GM04503 (cell line): ENCODE data around the gene IP6K2.
"Not testable (repeated sequence)": the region's sequence is repeated elsewhere in the genome, so short reads cannot be mapped to it uniquely, and the experiment has no call there.

Source experiments
- DNase-seq: peaks from one replicate; pipeline ENCODE4 v3.0.0-alpha.2; 2012; ENCODE audit warnings: low read depth

IP6K2 gene

DNA sequence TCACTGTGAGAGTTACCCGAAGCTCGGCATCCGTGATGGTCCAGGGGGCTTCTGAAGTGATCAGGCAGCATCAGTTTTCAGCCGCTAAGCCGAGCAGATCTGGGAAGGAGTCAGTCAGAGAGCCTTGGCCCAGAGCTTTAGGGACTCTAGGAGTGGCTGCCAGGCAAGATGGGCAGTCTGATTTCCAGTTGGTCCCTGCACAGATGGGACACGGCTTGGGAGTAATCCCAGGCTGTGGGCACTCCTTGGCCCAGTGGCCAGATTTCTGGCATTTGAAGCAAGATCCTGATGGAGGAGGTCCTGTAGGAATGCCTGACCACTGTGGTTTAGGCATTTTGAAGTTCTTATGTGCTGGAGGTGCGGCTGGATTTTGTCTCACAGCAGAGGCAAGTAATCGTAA lies 10.5 kb upstream of the IP6K2 start:
- DNase-seq, result no peak

GRCh38 chr3:48725185-48725855 lies 8.3 kb upstream of the IP6K2 start:
- DNase-seq, result not testable (repeated sequence)

DNA sequence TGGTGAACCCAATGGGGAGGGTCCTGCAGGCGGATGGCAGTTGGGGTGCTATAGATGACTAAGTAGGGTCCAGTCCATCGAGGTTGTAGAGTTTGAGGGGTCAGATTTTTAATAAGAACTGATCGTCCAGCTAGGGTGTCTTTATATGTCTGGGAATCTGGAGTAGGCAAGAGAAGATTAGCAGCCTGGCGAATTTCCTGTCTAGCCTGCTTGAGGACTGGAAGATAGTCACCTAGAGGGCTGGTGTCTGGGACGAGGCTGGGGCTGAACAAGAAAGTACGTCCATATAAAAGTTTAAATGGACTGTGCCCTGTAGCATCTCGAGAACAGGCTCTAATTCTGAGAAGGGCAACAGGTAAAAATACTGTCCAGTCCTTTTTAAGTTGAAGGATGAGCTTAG lies 6.7 kb upstream of the IP6K2 start:
- DNase-seq, result no peak

DNA sequence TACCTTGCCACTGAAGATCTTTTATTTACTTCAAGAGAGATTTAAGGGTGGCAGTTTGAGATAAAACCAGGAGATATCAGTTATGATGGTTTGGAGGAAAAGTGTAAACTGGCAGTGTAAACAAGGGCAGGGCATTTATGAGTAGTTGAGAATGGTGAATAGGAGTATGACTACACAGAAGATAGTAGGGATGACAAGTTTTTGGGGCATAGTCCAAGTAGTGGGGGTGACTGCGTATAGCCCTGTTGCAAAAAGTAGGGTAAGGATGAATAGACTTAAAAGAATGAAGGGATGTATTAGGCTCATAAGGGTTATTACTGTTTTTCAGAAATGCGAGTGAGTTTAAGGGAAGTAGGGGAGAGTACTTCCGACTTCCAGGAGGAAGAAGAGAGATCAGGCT lies 6.3 kb upstream of the IP6K2 start:
- DNase-seq, result not testable (repeated sequence)

- no peak for DNase-seq
Observed at GRCh38 chr3:48716508-48716981, 476 bp downstream of the IP6K2 start.

GRCh38 chr3:48715174-48715800 lies 1.7 kb downstream of the IP6K2 start:
- peak; percentile 55 for DNase-seq

- no peak for DNase-seq
Observed at GRCh38 chr3:48711727-48712126, 5.3 kb downstream of the IP6K2 start.

- no peak for DNase-seq
Observed at GRCh38 chr3:48709051-48709461, 8.0 kb downstream of the IP6K2 start.

- DNase-seq, result peak; percentile 35
Observed at GRCh38 chr3:48708481-48708889, 8.5 kb downstream of the IP6K2 start.

DNA sequence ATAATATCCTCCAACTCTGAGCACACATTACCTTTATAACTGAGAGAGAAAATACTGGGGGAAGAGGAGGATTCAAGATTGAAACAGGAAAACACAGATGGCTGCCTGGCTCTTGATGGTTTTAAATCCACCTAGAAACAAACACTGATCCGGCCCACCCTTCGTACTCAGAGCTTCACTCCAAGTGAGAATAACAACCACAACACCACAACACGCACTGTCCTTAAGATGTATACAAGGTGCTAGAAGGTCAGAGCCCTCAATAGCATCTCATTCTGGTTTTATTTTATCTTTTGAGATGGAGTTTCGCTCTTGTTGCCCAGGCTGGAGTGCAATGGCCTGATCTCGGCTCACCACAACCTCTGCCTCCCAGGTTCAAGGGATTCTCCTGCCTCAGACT lies 9.9 kb downstream of the IP6K2 start:
- no peak for DNase-seq

DNA sequence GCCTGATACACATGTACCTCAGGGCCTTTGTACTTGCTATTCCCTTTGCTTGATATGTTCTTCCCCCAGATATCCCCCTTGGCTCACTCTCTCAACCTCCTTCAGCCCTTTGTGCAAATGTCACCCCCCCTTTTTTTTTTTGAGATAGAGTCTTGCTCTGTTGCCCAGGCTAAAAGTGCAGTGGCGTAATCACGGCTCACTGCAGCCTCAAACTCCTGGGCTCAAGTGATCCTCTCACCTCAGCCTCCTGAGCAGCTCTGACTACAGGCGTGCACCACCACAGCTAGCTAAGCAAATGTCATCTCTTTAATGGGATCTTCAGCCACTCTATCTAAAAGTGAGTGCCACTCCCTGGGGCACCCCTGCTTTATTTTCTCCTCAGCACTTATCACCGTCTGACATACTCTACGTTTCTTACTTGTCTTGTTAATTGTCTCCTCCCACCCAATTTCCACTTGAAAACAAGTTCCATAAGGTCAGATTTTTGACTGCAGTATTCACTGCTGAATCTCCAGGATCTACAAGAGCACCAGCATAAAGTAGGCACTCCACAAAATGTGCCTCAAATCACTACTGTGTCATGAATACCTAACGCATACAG lies 14.6 kb downstream of the IP6K2 start:
- no peak for DNase-seq

- no peak for DNase-seq
Observed at GRCh38 chr3:48700731-48701405, 16.2 kb downstream of the IP6K2 start.

DNA sequence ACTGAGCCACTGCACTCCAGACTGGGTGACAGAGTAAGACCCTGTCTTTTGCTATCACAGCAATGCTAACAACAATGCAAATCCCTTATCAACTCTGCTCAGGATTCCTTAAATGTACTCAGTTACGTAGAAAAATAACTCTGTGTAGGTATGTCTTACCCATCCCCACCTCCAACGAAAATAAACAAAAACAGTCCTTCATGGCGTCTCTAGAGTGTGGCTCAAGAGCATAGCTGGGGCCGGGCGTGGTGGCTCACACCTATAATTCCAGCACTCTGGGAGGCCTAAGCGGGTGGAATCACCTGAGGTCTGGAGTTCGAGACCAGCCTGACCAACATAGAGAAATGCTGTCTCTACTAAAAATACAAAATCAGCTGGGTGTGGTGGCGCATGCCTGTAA lies 18.1 kb downstream of the IP6K2 start:
- no peak for DNase-seq

GRCh38 chr3:48697952-48698351 lies 19.1 kb downstream of the IP6K2 start:
- DNase-seq, result no peak

DNA sequence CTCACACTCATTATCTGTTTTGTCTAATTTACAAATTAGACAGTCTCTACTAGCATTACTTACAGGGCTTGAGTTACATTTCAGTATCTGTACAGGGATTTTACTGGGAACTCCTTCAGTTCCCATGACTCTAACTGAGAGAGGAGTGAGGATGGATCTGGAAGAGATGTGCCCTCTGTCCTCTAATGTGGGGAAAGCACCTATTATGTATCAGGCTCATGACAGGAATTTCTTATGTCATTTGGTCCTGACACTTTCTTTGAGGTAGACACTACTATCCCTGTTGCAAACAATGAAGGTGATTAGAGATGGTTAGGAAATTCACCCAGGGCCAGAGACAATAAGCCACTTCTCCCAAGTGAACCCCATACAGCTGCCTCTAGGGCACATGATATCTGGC lies 20.4 kb downstream of the IP6K2 start:
- no peak for DNase-seq

DNA sequence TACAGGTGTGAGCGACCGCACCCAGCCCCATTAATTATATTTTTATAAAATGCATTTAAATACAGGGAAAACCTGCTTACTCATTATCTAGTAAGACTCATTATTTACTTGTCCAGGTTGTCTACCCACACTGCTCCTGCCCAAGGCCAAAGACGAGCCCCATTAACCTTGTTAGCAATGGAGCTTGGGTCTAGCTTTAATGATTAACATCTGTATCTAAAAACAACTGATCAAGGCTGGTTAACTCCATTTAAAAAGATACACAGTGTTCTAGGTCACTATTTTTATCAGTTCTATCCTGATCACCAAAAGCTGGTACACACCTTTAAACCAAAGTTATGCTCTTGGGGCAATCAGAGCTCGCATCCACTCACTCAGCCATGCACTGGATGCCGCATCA lies 20.9 kb downstream of the IP6K2 start:
- no peak for DNase-seq

DNA sequence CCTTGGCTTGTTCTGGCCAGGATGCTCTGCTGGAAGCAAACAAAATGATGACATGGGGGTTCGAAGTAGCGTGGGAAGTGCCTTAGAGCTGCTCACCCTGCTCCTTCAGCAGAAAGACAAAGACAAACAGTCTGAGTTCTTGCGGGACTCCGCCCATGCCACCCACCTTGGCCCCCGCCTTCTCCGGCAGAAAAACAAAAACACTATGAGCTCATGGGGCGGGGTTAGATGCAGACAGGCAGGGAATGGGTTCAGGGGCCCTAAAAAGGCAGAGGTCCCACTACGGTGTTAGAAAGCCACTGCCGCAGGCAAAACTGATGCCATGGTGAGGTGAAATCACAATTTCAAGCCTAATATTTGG lies 21.6 kb downstream of the IP6K2 start:
- no peak for DNase-seq

DNA sequence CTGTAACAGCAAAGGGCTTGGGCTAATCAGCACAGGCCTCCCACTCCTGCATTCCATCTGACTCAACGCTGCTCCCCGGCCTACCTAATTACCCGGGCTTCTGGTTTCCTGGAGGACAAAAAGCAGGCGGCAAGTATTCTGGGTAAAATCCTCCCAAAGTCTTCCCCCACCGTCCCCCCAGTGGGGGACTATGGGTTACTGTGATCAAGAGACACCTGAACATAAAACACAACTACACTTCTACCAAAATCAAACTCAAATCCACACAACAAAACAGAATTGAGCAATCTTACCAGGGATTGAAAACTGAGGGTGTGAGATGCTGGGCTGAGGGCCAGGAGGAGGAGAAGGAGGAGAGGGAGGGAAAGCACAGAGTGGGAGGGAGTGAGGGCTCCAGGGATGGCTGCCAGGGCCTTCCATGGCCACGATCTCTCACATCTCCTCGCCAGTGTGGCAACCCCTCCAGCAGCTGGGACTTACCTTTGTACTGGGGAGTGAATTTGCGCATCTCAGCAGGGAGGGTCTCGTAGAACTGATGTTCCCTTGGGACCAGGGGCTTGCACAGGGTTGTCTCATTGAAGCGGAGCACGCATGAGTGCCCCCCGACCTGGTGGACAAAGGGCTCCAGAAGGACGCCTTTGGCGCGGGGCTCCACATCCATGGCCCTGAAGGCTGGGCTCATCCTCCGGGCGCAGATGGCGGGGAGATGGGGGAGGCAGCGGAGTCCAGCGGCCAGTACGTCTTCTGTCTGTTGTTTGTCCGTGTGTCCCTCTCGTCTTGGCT lies 22.2 kb downstream of the IP6K2 start:
- DNase-seq, result peak; percentile 67

DNA sequence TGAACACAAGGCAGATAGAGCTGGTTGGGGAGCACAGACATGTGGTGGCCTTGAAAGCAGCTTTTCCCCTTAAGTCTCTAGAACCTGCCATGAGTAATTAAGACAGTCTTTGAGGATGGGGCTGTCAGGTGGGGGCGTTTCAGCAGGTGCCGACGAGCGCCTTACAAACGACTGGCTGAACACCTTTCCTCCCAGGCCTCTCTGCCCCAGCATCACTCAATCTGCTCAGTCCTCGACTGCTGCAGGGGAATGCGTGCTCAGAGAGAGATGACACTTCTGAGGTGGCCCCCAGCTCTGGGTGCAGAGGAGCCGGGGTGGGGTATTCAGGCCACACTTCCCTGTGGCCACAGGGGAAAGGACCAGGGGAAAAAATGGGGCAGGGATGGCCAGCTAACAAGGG lies 23.2 kb downstream of the IP6K2 start:
- DNase-seq, result no peak

GRCh38 chr3:48692551-48692950 lies 24.5 kb downstream of the IP6K2 start:
- DNase-seq, result no peak

GRCh38 chr3:48690846-48691458 lies 26.1 kb downstream of the IP6K2 start:
- no peak for DNase-seq

- no peak for DNase-seq
Observed at GRCh38 chr3:48689384-48689783, 27.6 kb downstream of the IP6K2 start.
